Small intestine (tissue), 7 donors: ENCODE data around the gene EHBP1. TPM values are rescaled to one million over a fixed set of nuclear protein-coding genes. Genes with fewer than 3 reads are reported as not detected.

Experiments
- DNase-seq, 2 donors: peaks; one replicate each; pipeline versions ENCODE4 v3.0.0 to v3.0.0-alpha.2; 2013
- FAIRE-seq: peaks from 2 replicates; lab custom pipeline; 2012; peaks lifted over from hg19 to GRCh38; lab: Jason Lieb, UNC
- H3K27ac ChIP-seq, 3 donors: one replicate each; pipeline ENCODE4 v1.5.1; 2013; ENCODE audit warnings: low read length in 2 of 3, mild to moderate bottlenecking in 2 of 3, control low read depth in 1 of 3, inconsistent platforms in 1 of 3, low read depth in 1 of 3, moderate library complexity in 1 of 3
- H3K27me3 ChIP-seq, 3 donors: one replicate each; pipeline ENCODE4 v1.6.1; 2013; ENCODE audit warnings: low read length in 3 of 3, inconsistent platforms in 1 of 3; ENCODE audit not compliant: control insufficient read depth in 3 of 3, insufficient read depth in 3 of 3
- H3K36me3 ChIP-seq, 3 donors: one replicate each; pipeline ENCODE4 v1.6.1; 2013; ENCODE audit warnings: low read length in 3 of 3, inconsistent platforms in 1 of 3, low read depth in 1 of 3, mild to moderate bottlenecking in 1 of 3, moderate library complexity in 1 of 3; ENCODE audit not compliant: control insufficient read depth in 3 of 3, insufficient read depth in 2 of 3
- H3K4me1 ChIP-seq, 3 donors: one replicate each; pipeline ENCODE4 v1.6.1; 2013; ENCODE audit warnings: low read length in 2 of 3, inconsistent platforms in 1 of 3, low read depth in 1 of 3, mild to moderate bottlenecking in 1 of 3, moderate library complexity in 1 of 3; ENCODE audit not compliant: control insufficient read depth in 3 of 3, insufficient read depth in 2 of 3
- H3K4me3 ChIP-seq, 3 donors: one replicate each; pipeline ENCODE4 v1.5.1; 2013; ENCODE audit warnings: low read length in 3 of 3, control low read depth in 1 of 3, inconsistent platforms in 1 of 3, low read depth in 1 of 3, mild to moderate bottlenecking in 1 of 3, moderate library complexity in 1 of 3
- H3K9me3 ChIP-seq, 2 donors: one replicate each; pipeline ENCODE4 v1.6.1; 2013; ENCODE audit warnings: low read depth in 1 of 2, low read length in 1 of 2; ENCODE audit not compliant: control insufficient read depth in 2 of 2, insufficient read depth in 1 of 2
- WGBS, 3 donors: extraction: QIAGEN DNeasy Blood & Tissue Kit; methylation state at CpG; one replicate each; pipeline ENCODE4 v1.1.7; 2013; 5-methylcytosine and 5-hydroxymethylcytosine counted together
- polyA plus RNA-seq, 4 donors: library from polyadenylated mRNA; stranded (reverse) in 3 of 4; unstranded in 1 of 4; fragments of 200-250 nt in 3 of 4; fragments of 120-200 nt in 1 of 4; gene quantifications; one replicate each; pipeline versions ENCODE4 v1.2.1 to v1.2.3, GENCODE V29; 2013
- donor health status: healthy with polysubstance abuse.
- donor health status: control.
- donor health status: control.
- donor health status: Bipolar disorder and iron deficiency.
- donor health status: healthy.

EHBP1 gene
- polyA plus RNA-seq, 4 donors: 11.0 to 29.7 (median 11.5) TPM

DNA sequence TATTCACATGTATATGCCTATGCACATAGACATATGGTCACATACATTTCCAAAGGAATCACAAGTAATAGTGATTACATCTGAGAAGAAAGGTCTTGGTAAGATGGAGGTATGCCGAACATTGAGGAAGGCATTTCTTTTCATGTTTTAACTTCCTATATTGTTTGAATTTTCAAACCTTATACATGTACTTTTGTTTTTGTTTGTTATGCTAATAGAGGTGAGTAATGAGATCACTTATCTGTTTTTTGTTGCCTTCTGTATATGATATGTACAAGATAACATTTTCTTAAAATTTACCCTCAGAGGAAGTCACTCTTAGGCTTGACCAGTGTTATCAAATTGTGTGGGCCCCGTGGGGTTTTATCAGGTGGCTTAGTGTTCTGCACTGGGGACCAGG, 178.6 kb downstream of the EHBP1 start:
- Histone ChIP-seq H3K4me1 (no peaks in the 10 kb centered on the region), H3K4me3 (no peak overlapping the region), H3K27me3 (no peaks in the 10 kb centered on the region), H3K36me3 (no peaks in the 10 kb centered on the region), H3K9me3 (no peaks in the 10 kb centered on the region), H3K27ac (no peak overlapping the region)
- no peak for FAIRE-seq
- 67 to 86% (median 86%) methylated on average over 2 of the region's 2 CpGs for WGBS, 3 donors
- DNase-seq: no peak

DNA sequence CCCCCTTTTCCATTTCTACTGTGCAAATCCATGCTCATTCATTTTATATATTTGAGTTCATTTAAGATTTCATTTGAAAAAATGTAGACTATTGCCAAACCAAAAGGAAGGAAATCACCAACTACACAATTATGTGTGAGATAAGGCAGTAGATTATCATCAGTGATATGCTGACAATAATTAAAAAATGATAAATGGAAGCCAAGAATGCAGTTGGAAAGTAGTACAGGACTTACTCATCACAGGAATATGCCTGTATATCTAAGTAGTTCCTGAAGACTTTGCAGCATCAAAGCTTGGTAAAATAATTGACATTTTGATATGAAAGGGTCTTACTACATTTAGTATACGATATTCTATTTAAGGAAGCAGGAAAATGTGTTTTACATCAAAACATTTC, 179.0 kb downstream of the EHBP1 start:
- H3K9me3 ChIP-seq: no peaks in the 10 kb centered on the region
- FAIRE-seq: no peak
- WGBS, 3 donors: 70 to 89% (median 85%) methylated on average over 1 of the region's 1 CpG
- H3K4me3 ChIP-seq: no peak overlapping the region
- no peaks in the 10 kb centered on the region for H3K27me3 ChIP-seq
- no peaks in the 10 kb centered on the region for H3K36me3 ChIP-seq
- H3K27ac ChIP-seq: no peak overlapping the region
- no peaks in the 10 kb centered on the region for H3K4me1 ChIP-seq
- DNase-seq: no peak

DNA sequence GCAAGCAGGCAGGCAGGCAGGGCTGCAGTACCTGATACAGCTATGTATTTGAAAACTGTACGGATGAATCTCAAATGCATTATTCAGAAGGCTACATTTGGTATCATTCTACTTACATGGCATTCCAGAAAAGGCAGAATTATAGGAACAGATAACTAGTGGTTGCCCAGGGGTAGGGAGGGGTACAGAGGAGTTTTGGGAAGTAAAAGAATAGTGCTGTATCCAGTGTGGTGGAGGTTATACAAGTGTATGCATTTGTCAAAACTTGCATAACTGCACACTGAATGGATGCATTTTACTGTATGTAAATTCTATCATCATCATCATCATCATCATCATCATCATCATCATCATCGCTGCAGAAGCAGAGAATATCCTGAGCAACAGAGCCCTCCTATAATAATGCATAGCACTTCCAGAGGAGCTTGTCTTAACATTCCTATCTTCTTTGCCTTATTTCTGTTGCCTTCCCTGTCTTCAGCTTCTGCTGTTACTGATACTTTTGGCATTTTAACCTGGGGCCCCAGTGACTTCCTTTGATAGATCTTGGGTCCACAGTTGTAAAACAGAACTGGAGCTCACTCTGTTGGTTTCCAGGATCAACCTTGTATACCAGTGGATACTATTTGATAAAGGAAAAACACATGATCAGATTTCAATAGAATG, 189.6 kb downstream of the EHBP1 start:
- H3K4me1 ChIP-seq: peaks cover 0 to 3% (median 0%) of the 10 kb centered on the region in 3 donors
- no peak for DNase-seq
- H3K27me3 ChIP-seq: no peaks in the 10 kb centered on the region
- H3K27ac ChIP-seq: no peak overlapping the region
- FAIRE-seq: no peak
- no peak overlapping the region for H3K4me3 ChIP-seq
- H3K36me3 ChIP-seq: peaks cover 0 to 2% (median 0%) of the 10 kb centered on the region in 3 donors
- 94 to 98% (median 98%) methylated on average over 2 of the region's 2 CpGs for WGBS, 3 donors
- no peaks in the 10 kb centered on the region for H3K9me3 ChIP-seq

DNA sequence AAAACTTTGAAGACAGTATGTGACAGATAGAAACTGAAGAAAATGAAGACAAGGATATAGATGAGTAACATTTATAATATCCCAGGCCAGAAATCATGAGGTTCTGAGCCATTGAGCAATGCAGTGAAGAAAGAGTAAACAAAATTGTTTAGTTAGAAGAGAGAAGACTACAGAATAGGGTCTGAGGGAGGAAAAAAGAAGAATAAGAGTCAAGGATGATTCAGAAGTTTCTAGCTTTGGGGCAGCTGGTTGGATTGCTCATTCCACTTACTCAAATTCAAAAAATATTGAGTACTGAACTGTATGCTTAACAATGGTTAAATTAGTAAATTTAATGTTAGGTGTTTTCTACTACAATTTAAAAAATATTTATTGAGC, 190.1 kb downstream of the EHBP1 start:
- Histone ChIP-seq H3K27ac (no peak overlapping the region), H3K4me3 (no peak overlapping the region), H3K9me3 (no peaks in the 10 kb centered on the region), H3K4me1 (peaks cover 0 to 3% (median 0%) of the 10 kb centered on the region in 3 donors), H3K36me3 (peaks cover 0 to 2% (median 0%) of the 10 kb centered on the region in 3 donors), H3K27me3 (no peaks in the 10 kb centered on the region)
- FAIRE-seq (no peak), DNase-seq (no peak)

DNA sequence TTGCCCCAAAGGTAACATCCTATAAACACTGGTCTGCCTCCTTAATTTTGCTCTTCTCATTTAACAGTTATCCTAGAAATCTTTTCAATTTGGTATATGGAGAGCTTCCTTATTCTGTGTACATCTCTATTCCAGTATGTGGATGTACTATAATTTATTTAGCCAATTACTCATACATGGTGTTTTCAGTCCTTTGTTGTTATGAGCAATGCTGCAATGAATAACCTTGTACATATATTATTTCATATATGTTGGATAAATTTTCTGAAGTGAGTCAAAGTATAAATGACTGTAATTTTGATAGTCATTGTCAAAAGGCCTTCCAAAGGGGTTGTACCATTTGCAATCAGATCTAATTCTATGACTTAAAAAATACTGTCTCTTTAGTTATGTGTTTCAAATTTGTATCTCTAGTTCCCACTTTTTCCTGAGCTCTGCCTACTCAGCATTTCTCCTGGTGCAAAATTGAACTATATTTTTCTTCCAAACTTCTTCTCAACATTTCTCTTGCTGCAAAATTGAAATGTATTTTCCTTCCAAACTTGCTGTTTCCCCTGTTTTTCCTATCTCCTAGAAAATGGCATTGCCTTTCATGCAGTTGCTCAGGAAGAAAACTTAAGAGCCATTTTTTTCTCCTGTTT, 191.8 kb downstream of the EHBP1 start:
- Histone ChIP-seq H3K9me3 (no peaks in the 10 kb centered on the region), H3K36me3 (peaks cover 0 to 2% (median 0%) of the 10 kb centered on the region in 3 donors), H3K4me3 (no peak overlapping the region), H3K27ac (no peak overlapping the region), H3K27me3 (no peaks in the 10 kb centered on the region), H3K4me1 (peaks cover 0 to 3% (median 0%) of the 10 kb centered on the region in 3 donors)
- DNase-seq (no peak), FAIRE-seq (no peak)

DNA sequence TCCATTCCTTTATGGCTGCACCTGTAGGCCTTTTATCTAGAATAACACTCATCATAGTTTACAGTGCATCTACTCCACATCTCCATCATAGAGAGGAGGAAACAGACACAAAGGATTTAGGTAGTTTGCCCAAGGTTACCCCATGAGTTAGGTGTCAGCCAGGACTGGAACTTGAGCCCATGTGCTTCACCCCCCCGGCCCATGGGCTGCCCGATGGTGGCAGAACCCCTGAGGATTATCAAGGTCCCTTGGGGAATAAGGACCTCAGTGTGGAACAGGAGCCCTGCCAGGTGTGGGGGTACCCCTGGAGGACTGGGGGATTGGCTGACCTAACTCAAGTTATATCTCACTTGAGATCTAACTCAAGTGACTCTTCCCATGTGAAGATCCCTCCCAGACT, 198.8 kb downstream of the EHBP1 start:
- 93 to 96% (median 96%) methylated on average over 2 of the region's 2 CpGs for WGBS, 3 donors
- no peaks in the 10 kb centered on the region for H3K27me3 ChIP-seq

DNA sequence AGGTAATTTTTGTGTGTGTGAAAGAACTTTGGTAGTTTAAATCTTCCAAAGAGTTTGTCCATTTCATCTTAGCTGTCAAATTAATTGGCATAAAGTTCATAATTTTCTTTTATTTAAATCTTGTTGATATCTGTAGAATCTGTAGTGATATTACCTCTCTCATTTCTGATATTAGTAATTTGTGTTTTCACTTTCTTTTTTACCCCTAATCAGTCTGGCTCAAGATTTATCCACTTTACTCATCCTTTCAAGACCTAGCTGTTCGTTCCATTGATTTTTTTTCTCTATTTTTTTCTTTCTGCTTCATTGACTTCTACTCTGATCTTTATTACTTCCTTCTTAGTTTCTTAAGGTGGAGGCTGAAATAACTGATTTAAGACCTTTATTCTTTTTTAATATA, 202.6 kb downstream of the EHBP1 start:
- Histone ChIP-seq H3K9me3 (peaks cover 0 to 1% of the 10 kb centered on the region in 2 donors), H3K27me3 (no peaks in the 10 kb centered on the region), H3K36me3 (peaks cover 0 to 3% (median 0%) of the 10 kb centered on the region in 3 donors), H3K4me3 (no peak overlapping the region), H3K27ac (no peak overlapping the region), H3K4me1 (no peaks in the 10 kb centered on the region)
- FAIRE-seq (no peak), DNase-seq (no peak)
- 71 to 79% (median 75%) methylated on average over 1 of the region's 1 CpG for WGBS, 3 donors

More for the DNA sequence above, 198.8 kb downstream of the EHBP1 start:
- DNase-seq (no peak), FAIRE-seq (no peak)
- peaks cover 0 to 3% (median 0%) of the 10 kb centered on the region in 3 donors for H3K36me3 ChIP-seq
- H3K9me3 ChIP-seq: peaks cover 0 to 1% of the 10 kb centered on the region in 2 donors
- no peak overlapping the region for H3K4me3 ChIP-seq
- H3K4me1 ChIP-seq: no peaks in the 10 kb centered on the region
- no peak overlapping the region for H3K27ac ChIP-seq

DNA sequence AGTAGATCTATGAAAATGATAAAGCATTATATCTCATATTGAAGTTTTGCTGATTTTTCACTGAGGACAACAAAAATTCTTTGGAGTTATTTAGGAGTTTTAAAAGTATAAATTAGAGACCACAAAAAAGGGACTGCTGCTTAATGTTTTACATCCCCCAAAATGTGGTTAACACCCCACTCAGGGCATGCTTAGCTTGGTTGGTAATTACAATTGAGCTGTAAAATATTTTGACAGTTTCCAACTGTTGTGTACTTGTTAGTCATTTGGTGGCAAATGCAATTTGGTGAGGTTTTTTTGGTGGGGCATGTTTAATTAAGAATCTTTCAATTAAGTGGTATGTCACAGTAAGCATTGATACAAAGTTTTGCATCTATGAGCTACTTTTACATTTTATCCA, 207.8 kb downstream of the EHBP1 start:
- Histone ChIP-seq H3K9me3 (no peaks in the 10 kb centered on the region), H3K27ac (no peak overlapping the region), H3K36me3 (no peaks in the 10 kb centered on the region), H3K4me3 (no peak overlapping the region), H3K27me3 (no peaks in the 10 kb centered on the region), H3K4me1 (no peaks in the 10 kb centered on the region)
- DNase-seq (no peak), FAIRE-seq (no peak)
